GM13976 (cell line): ENCODE results near the gene TMEM117.

Source experiments
- DNase-seq: peaks from one replicate; pipeline ENCODE4 v3.0.0; 2012; ENCODE audit warnings: low spot score
- CTCF ChIP-seq: IDR thresholded peaks from 2 replicates; pipeline ENCODE4 v1.5.1; 2012; ENCODE audit warnings: borderline replicate concordance, mild to moderate bottlenecking; ENCODE audit not compliant: insufficient read depth; ENCODE audit errors: extremely low read depth, missing control alignments, control extremely low read depth
- in situ Hi-C: fragments of 300-500 bp; cut with MboI; formaldehyde crosslinking; loops from one replicate; pipeline ENCODE4 v1.12.0; 2022; ENCODE audit warnings: low sequenced_read_pairs, mixed read lengths, inconsistent platforms; ENCODE audit not compliant: unreplicated experiment

The TMEM117 gene

GRCh38 chr12:44384136-44384535, 548.3 kb downstream of the TMEM117 start:
- in situ Hi-C loops, result no loop called here
- no peak for DNase-seq
- no peak for TF ChIP-seq CTCF

- in situ Hi-C loops, result no loop called here
- DNase-seq, result no peak
- TF ChIP-seq CTCF, result no peak
Measured at GRCh38 chr12:44385964-44386363, 550.1 kb downstream of the TMEM117 start.

GRCh38 chr12:44387581-44387980, 551.7 kb downstream of the TMEM117 start:
- in situ Hi-C loops, result no loop called here
- DNase-seq, result no peak
- no peak for TF ChIP-seq CTCF

- no peak for DNase-seq
- no peak for TF ChIP-seq CTCF
- in situ Hi-C loops, result no loop called here
Measured at GRCh38 chr12:44389038-44389437, 553.2 kb downstream of the TMEM117 start.

- in situ Hi-C loops, result no loop called here
- TF ChIP-seq CTCF, result no peak
Measured at GRCh38 chr12:44389896-44390295, 554.0 kb downstream of the TMEM117 start.

GRCh38 chr12:44397631-44398030, 561.8 kb downstream of the TMEM117 start:
- DNase-seq, result no peak
- in situ Hi-C loops, result no loop called here
- TF ChIP-seq CTCF, result no peak

More at GRCh38 chr12:44389896-44390295, 554.0 kb downstream of the TMEM117 start:
- DNase-seq, result no peak

- in situ Hi-C loops, result no loop called here
- TF ChIP-seq CTCF, result no peak
- DNase-seq, result no peak
Measured at GRCh38 chr12:44403185-44403584, 567.3 kb downstream of the TMEM117 start.
